ENCODE data around the gene CGB3. TPM values are rescaled to one million over a fixed set of nuclear protein-coding genes. Genes with fewer than 3 reads are reported as not detected.
"Not testable (repeated sequence)": the region's sequence is repeated elsewhere in the genome, so short reads cannot be mapped to it uniquely, and the experiment has no call there.

Gene CGB3
- not detected for total RNA-seq
- polyA plus RNA-seq, result not detected
- long read RNA-seq, donor 1, result 0 reads
- long read RNA-seq, donor 2, result 0 reads

GRCh38 chr19:49024233-49024632 is at the start of gene CGB3:
Gene CGB3, minus strand, starts transcription at chr19:49024333. Its CDS starts 362 bp downstream, at chr19:49023971.
- H3K36me3 ChIP-seq; H3K9me3 ChIP-seq; H3K27ac ChIP-seq; H3K4me3 ChIP-seq; intact Hi-C loops (cut with DNase I; ENCODE audit: low total_unique reads); DNase-seq: not testable (repeated sequence)
- WGBS, 5 donors, result 62 to 70% (median 67%) methylated on average over 9 to 13 of the region's 15 CpGs
- Histone ChIP-seq H3K27me3 (replicated peaks in 1 of 7) (peaks cover 0 to 16% (median 5%) of the 10 kb centered on the region in 7 donors), H3K4me1 (peaks cover 0 to 12% (median 6%) of the 10 kb centered on the region in 6 donors)

GRCh38 chr19:49071860-49072547 is 47.9 kb upstream of the CGB3 start:
- no peak for DNase-seq
- H3K36me3 ChIP-seq, result no peaks in the 10 kb centered on the region
- intact Hi-C loops (cut with DNase I; ENCODE audit: low total_unique reads), result no loop called here
- H3K9me3 ChIP-seq, result peaks cover 0 to 4% (median 0%) of the 10 kb centered on the region in 8 donors
- 9 to 14% (median 11%) methylated on average over 20 to 93 of the region's 93 CpGs for WGBS, 5 donors
- peak overlapping the region in 3 of 8 donors; percentile 3 to 38 (median 3) for H3K4me3 ChIP-seq
- peaks cover 0 to 94% (median 56%) of the 10 kb centered on the region in 7 donors for H3K27me3 ChIP-seq (replicated peaks in 1 of 7)
- peaks cover 0 to 16% (median 6%) of the 10 kb centered on the region in 6 donors for H3K4me1 ChIP-seq
- TF ChIP-seq POLR2AphosphoS5 (IDR thresholded peaks at IDR 0.05) (no peak), POLR2A (IDR thresholded peaks at IDR 0.05) (no peak), CTCF (IDR thresholded peaks at IDR 0.05 in 8 of 11, conservative IDR thresholded peaks at IDR 0.05 in 3 of 11) (no peak)
- no peak overlapping the region for H3K27ac ChIP-seq

- peaks cover 0 to 100% (median 70%) of the 10 kb centered on the region in 7 donors for H3K27me3 ChIP-seq (replicated peaks in 1 of 7)
- no peak for DNase-seq
- WGBS, 5 donors, result 96 to 97% (median 97%) methylated on average over 21 of the region's 21 CpGs
- H3K4me3 ChIP-seq, result no peak overlapping the region
- no peaks in the 10 kb centered on the region for H3K36me3 ChIP-seq
- TF ChIP-seq POLR2A (IDR thresholded peaks at IDR 0.05) (no peak), POLR2AphosphoS5 (IDR thresholded peaks at IDR 0.05) (no peak), CTCF (IDR thresholded peaks at IDR 0.05 in 8 of 11, conservative IDR thresholded peaks at IDR 0.05 in 3 of 11) (no peak)
- peaks cover 0 to 16% (median 6%) of the 10 kb centered on the region in 6 donors for H3K4me1 ChIP-seq
- intact Hi-C loops (cut with DNase I; ENCODE audit: low total_unique reads), result no loop called here
- peaks cover 0 to 4% (median 0%) of the 10 kb centered on the region in 8 donors for H3K9me3 ChIP-seq
- H3K27ac ChIP-seq, result no peak overlapping the region
Measured at GRCh38 chr19:49070416-49070815, 46.3 kb upstream of the CGB3 start.

GRCh38 chr19:49069026-49069425 is 44.9 kb upstream of the CGB3 start:
- peaks cover 0 to 100% (median 76%) of the 10 kb centered on the region in 7 donors for H3K27me3 ChIP-seq (replicated peaks in 1 of 7)
- WGBS, 5 donors, result 87 to 95% (median 92%) methylated on average over 9 of the region's 9 CpGs
- no peak overlapping the region for H3K27ac ChIP-seq
- H3K36me3 ChIP-seq, result no peaks in the 10 kb centered on the region
- intact Hi-C loops (cut with DNase I; ENCODE audit: low total_unique reads), result no loop called here
- no peak for DNase-seq
- peaks cover 0 to 4% (median 0%) of the 10 kb centered on the region in 8 donors for H3K9me3 ChIP-seq
- TF ChIP-seq POLR2A (IDR thresholded peaks at IDR 0.05) (no peak), CTCF (IDR thresholded peaks at IDR 0.05 in 8 of 11, conservative IDR thresholded peaks at IDR 0.05 in 3 of 11) (no peak), POLR2AphosphoS5 (IDR thresholded peaks at IDR 0.05) (no peak)
- H3K4me3 ChIP-seq, result no peak overlapping the region
- peaks cover 0 to 26% (median 12%) of the 10 kb centered on the region in 6 donors for H3K4me1 ChIP-seq
